HG03432 (cell line): ENCODE data around the gene SPAG4.

ENCODE experiments used
- ATAC-seq: cut with Tn5 transposase; IDR thresholded peaks from one replicate; pipeline ENCODE4 v1.9.1; 2021; ENCODE audit warnings: mild to moderate bottlenecking, moderate library complexity; ENCODE audit not compliant: unreplicated experiment

SPAG4 gene

DNA sequence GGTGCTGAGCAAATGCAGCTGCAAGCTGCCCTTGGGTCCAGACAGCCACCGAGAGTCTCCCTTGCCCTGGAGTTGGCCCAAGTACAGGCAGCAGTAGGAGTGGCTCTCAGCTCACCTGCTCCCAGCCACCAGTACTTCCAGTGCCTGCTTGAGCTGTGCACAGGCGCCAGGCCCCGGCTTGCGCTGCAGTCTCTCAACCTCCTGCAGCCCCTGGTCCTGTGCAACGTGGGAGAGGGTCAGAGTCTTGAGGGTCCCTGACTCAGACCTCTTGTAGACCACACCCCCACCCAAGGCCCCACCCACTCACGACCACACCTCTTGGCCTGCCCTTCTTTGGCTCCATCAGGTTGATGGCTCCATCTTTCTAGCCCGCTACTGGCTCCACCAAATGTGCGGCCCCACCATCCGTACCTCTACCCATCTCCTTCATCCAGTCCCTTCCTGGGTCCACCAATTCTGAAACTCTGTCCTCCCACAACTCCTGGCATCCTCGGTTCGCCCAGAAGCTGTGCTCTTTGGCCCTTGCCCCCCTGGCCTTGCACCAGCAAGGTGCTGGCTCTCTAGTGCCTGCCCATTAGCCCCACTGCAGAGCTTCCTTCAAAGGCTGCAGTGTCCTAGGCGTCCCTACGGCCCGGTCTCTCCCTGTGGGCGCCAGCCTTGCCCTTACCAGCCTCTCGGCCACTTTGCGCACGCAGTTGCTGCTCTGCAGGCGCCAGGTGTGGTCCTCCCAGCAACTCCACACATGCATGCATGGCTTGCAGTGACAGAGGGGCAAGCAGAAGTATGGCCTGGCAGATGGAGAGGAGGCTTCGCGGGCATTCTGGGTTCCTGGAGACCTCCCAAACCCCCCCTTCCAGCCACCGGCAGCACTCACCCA lies 16.5 kb upstream of the SPAG4 start:
- ATAC-seq: no peak

DNA sequence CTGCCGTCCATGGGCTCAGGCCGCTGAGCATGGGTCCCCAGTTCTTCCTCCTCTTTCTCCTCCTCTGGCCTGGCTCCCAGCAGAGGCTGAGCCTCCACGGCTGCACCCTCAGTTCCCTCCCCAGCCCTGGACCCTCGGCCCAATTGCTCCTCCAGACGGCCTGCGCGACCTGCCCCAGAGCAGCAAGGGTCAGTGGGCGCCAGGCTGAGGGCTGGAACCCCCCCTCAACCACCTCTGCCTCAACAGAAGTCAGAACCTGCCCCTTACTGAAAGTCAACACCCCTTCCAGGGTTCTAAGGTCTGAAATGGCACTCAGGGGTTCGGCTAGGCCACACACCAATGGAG lies 15.9 kb upstream of the SPAG4 start:
- ATAC-seq: no peak

DNA sequence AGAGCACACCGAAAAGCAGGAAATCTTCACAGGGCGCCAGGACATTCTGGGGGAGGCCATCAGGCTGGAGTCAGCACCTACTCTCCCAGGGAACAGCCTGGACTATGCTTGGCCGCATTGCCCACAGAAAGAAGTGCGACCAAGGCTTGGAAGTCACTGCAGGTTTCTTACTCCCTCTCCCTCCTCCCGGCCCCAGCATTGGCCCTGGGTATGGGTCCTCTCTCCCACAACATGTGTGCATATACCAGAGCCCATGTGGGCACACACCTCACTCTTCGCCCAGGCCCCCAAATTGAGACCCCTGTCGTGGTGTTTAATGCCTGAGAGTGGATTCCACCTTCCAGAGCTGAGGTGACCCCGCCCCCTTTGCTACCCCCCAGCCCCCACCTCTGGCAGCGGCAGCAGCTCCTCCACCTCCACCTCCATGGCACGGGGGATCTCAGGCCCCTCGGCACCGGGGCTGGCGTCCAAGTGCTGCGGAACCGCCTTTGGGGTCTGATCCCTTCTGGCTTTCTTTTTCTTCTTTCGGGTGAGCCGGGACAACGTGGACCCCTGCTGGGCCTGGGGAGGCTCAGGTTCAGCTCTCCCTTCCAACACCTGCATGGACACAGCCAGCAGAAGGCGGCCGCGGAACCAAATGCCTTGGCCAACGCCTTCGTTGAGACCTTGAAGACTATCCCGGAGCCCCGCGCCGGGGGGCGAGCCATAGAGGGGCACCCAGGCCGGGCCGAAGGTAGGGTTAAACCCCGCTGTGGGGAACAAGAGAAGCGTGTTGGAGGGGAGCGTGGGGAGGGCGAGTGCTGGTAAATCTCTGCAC lies 15.2 kb upstream of the SPAG4 start:
- ATAC-seq: no peak

DNA sequence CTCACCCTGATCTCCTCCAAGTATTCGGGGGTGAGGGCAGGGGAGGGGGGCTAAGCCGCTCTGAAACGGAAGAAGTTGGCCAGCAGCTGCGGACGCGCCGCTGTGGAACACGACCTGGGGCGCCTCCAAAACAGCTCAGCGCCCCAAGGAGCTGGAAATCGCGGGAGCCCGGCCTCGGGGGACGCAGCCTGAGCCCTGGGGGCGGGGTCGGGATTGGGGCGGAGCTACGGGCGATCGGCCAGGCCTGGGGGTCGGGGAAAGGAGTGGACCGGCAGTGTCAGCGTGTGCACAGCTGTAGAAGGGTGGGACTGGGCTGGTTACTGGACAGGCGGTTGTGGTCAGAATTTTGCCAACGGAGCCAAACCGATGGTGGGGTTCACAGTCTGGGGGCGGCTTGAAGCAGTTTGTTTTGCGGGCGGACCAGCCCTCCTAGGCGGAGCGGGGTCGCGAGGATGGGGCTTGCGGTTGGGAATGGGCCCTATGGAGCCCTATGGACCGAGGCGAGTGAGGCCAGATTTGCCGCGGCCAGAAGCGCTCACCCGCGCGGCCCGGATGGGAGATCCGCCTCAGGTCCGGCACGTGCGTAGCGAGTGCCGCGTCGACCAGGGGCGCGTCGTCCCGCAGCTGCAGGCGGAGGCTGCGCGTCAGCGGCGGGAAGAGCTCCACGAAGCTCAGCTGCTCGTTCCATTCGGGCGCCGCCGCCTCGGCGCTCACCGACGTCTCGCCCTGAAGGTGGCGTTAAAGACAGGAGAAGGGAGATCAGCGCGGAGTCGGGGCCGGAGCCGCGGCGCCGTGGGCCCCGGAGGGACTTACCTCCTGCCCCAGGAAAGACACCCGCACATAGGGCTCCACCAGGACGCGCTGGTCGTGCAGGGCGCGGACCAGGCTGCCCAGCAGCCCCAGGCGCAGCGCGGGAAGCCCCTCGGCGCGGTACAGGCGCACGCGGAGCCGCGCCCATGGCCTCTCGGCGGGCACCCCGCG lies 14.3 kb upstream of the SPAG4 start:
- ATAC-seq: peak; percentile 61

DNA sequence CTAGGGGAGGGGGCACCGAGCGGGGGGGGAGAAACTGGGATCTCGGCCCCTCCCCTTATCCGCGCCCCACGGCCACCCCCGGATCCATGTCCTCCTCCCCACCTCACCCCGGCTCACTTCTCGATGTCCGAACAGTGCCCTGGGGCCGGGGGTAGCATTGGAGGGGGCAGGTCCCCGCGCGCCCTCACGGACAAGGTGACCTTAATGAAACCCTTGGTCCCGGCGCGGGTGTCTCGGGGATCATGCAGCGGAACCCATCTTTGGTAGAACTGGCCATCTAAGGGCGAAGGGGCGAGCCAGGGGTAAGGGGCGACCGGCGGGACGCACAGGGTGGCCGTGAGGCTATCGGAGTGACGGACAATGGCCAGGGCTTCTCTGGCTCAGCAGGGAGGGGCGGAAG lies 13.6 kb upstream of the SPAG4 start:
- no peak for ATAC-seq

DNA sequence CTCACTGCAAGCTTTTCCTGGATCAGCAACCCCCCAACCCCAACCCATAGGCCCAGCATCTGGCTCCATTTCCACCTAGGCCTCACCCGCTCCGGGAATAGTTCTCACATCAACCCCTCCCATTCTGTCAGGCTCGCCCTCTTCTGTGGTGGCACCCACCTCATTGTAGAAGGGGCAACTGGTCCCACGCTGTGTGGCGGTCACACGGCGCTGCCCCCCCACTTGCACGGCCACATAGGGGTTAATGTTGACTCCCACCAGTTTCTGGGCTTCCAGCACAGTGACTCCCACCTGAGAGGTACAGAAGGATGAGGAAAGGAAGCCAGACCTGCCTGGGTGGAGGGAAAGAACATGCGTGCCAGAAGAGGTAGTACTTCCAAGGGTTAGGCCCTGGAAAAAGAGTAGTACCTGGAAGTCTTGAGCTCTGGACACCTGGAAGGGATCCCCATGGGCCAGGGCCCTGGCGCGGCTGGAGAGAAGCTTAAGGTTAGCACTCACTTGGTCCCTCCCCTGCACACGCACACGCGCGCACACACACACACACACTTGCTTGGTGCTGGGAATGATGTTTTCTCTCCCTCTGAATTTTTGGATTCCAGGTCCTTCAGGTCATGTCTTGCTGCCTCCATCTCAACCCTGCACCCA lies 12.7 kb upstream of the SPAG4 start:
- ATAC-seq: no peak

GRCh38 chr20:35603695-35604448 lies 11.8 kb upstream of the SPAG4 start:
- ATAC-seq: no peak

- ATAC-seq: no peak
Observed at GRCh38 chr20:35604449-35604747, 11.2 kb upstream of the SPAG4 start.

DNA sequence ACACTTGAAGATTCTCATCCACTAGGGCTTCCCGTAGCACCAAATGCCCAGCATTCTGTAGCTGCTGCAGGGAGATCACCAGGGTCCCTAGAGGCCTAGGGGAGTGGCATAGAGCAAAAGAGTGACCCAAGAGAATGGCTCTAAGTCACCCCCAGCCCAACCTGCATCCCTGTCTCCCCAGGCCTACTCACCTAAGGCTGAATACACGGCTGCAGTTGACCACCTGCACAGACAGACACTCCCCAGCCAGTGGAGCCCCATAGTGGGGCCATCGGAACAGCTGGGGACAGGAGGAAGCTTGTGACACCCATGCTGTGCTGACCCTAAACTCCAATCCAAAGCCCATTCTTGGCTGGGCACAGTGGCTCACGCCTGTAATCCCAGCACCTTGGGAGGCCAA lies 9.5 kb upstream of the SPAG4 start:
- no peak for ATAC-seq

GRCh38 chr20:35607003-35607735 lies 8.5 kb upstream of the SPAG4 start:
- ATAC-seq: no peak

- ATAC-seq: no peak
Observed at GRCh38 chr20:35610833-35611427, 4.7 kb upstream of the SPAG4 start.

GRCh38 chr20:35611482-35611881 lies 4.1 kb upstream of the SPAG4 start:
- ATAC-seq: no peak

GRCh38 chr20:35616465-35617396 lies 1.1 kb downstream of the SPAG4 start:
- peak; percentile 27 for ATAC-seq

GRCh38 chr20:35617397-35618262 lies 2.0 kb downstream of the SPAG4 start:
- ATAC-seq: no peak

- no peak for ATAC-seq
Observed at GRCh38 chr20:35618263-35619131, 2.9 kb downstream of the SPAG4 start.
